HG03432 (cell line): Measurements from ENCODE around the gene PCNX4.
"Not testable (repeated sequence)": the region's sequence is repeated elsewhere in the genome, so short reads cannot be mapped to it uniquely, and the experiment has no call there.

ENCODE experiments used
- ATAC-seq: cut with Tn5 transposase; IDR thresholded peaks from one replicate; pipeline ENCODE4 v1.9.1; 2021; ENCODE audit warnings: mild to moderate bottlenecking, moderate library complexity; ENCODE audit not compliant: unreplicated experiment

The PCNX4 gene

DNA sequence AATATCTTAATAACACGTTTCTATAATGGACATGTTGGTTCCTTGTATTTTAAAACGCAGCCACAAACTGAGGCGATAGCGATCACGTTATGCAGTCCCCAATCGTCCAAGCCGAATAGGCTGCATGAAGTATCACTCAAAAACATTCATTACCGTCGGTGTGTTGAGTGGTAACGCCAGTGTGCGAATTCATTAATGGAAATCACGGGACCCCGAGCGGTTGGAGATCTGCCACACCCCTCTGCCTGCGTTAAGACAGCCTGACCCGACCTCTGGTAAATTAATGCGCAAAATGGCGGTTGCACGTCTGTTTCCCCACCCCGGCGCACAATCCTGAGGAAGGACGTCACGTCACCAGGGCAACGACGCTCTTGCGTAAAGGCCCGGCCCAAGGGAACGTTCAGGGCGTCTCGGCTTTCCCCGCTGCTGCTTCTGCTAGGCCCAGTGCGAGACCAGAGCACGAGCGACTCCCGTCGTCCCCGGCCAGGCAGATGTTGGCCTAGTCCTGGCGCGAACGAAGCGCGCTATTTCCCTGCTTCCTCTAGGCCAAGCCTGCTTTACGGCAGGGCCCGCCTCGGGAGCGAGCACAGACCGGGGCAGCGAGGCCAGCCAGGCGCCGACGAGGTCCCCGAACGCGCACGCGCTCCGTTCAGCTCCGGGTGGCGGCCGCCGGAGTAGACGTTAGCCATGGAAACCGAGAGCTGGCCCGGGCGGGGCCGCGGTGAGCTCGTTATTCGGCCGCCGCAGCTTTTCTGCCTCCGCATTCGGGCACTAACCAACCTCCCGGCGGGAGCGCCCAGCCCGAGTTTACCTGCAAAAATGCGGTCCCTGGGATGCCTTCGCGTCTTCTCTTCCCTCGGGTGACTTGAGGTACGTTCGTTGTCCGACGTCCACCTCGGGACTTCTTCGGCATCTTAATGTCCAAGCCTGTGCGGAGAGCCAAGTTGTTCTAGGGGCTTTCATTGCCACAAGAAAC lies at the start of gene PCNX4:
Gene PCNX4 (plus strand): TSS at position 374 of the 976 bp plus-strand sequence. CDS start 15,716 bp downstream, outside the sequence.
- peak; percentile 96 for ATAC-seq

DNA sequence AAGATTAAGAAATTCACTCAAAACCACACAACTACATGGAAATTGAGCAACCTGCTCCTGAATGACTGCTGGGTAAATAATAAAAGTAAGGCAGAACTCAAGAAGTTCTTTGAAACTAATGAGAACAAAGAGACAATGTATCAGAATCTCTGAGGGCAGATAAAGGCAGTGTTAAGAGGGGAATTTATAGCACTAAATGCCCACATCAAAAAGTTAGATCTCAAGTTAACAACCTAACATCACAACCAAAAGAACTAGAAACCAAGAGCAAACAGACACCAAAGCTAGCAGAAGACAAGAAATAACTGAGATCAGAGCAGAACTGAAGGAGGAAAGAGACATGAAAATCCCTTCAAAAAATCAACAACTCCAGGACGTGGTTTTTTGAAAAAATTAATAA lies 43.7 kb upstream of the PCNX4 start:
- not testable (repeated sequence) for ATAC-seq

DNA sequence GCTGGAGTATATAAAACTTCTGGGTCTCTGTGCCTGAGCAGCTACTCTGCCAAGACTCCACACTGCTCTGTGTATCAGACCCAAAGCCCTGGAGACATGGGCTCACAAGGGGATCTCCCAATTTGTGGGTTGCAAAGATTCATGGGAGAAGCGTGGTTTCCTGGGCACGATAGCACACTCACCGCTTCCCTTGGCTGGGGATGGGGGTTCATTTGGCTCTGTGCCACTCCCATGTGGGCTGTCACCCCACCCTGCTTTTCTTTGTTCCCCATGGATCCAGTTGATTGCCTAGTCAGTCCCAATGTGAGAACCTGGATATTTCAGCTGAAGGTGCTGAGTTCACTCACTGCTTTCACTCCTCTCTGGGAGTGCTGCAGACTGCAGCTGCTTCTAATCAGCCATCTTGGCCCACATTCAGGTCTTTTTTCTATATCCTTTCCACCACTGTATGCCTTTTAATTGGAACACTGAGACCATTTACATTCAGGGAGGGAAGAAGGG lies 40.0 kb upstream of the PCNX4 start:
- ATAC-seq = peak; percentile 49

DNA sequence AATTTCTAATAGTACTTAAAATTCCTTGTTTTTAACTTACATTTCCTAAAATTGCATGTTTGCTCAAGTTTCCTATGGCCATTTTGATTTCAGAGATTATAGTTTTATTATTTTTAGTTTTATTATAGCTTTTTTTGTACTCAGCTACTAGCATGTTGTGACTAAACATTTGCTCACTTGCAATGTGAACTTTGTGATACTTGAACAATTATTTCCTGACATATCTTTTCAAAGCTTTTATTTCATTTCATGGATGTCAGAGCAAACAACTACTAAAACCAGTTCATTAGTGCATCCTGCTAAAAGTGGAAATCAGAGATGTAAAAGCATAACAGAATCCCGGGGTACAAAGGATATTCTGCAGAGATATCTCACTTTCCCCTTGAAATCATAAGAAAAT lies 33.6 kb upstream of the PCNX4 start:
- no peak for ATAC-seq

DNA sequence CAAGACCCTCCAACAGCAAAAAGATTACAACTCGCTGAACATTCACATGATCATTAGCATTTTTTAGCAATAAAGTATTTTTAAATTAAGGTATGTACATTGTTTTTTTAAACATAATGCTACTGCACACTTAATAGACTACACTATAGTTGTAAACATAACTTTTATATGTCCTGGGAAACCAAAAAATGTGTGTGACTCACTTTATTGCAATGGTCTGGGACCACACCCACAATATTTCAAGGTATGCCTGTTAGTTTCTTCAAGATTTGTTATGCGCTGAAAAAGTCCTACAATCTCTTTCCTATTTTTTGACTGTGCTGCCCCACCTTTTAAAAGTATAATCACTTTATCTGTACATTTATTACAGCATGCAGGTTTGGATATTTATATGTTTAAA lies 30.4 kb upstream of the PCNX4 start:
- no peak for ATAC-seq

DNA sequence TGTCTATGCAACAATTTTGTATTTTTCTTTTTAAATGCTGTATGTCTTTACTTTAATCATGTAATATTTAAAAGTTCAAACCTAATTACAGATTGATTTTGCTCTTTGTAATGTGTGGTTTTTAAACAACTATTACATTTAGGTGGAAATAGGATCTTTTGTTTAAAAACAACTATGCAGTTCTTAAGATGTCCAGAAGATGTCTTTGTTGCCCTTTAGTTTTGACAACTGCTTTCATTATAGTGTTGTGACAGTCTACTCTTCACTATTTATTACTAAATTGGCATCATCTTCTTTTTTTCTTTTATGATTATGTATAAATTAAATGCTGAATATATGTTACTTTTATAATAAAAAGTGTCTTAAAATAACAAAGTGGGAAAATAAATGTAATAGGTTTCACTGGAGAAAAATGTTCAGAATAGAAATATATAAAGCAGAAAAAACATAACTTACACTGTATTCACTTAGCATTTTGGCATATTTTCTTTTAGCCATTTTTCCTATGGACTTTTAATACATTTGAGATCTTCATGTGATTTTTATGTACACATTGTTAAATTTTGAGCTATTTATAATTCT lies 27.1 kb upstream of the PCNX4 start:
- ATAC-seq = no peak

DNA sequence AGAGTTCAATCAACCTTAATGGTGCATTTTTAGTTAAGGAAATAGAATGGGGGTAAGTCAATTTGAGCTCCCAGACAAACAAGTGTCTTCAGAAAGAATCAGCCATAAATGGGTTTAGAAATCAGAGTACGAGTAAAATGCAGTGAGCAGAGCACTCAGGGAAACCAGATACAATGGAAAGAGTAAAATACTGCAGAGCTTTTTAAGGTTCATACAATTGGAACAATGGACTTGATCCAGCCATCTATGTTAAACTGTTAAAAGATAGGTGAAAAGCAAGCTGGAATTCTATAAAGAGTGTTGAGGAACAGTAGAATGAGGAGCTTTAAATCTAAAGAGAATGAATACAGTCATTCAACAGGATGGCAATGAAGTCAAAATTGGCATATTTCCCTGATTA lies 23.8 kb upstream of the PCNX4 start:
- no peak for ATAC-seq

DNA sequence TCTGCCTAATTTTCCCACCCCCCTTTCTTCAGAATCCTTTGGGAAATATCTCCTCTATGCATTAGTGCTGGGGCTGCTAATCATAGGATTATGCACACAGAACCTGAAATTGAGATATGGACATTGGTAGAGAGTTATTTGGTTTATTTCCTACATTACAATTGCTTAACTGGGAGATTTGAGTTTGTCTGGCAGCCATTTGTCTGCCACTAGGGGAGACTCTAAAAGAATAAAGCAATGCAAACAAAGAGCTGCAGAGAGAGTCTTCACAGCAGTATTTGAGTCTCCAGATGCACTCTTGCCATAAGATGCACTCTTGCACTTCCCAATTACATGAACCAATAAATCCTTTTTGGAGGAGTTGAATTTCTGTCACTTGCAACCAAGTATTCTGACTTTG lies 12.0 kb upstream of the PCNX4 start:
- no peak for ATAC-seq

DNA sequence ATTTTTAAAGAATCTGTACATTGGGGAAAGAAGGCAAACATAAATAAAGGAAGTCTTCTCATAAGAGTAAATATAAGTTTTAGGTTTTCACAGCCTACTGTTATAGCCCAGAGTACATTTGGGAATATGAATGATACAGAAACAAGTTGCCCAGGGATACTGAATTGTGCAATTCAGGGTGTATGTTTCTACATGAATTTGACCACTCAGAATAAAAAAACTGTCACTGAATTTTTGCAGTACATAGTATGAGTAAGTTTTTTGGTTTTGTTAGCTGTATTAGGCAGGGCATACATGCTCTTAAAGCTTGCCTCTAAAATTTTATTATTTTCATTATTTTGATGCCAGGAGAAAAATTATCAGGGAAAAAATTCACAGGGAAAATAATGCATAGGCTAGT lies 6.6 kb upstream of the PCNX4 start:
- no peak for ATAC-seq

DNA sequence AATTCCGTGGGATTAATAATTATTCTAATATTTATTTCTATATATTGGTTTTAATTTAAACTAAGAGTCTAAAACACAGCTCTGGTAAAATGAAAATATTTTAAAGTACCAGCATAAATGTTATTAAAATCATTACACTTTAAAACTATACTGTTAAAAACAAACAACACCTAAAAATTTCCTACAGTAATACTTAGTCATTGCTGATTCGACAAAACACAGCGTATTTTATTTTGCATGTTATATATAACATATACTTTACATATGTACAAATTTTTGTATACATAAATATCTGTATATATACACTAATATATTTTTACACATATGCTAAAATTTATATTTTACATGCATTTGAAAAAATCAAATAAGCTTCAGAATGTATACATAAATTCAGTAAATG lies 6.0 kb upstream of the PCNX4 start:
- ATAC-seq = no peak

DNA sequence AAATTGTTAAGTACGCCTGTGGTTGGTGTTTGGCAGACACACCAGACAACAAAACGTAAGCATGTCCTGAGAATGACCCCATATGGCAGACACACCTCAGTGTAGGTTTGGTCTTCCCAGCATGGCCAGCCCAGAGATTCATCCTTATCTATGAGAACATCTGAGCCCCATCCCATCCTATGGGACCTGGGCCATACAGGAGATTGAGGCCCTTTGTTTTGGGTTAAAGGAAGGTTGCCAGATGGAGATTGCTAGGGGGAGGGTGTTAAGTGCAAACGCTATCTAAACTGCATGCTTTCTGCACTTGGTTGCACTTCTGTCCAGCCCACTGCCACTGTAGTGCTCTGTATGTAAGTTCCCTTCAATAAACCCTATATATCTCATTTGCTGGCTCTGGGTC lies 4.1 kb upstream of the PCNX4 start:
- ATAC-seq = no peak

DNA sequence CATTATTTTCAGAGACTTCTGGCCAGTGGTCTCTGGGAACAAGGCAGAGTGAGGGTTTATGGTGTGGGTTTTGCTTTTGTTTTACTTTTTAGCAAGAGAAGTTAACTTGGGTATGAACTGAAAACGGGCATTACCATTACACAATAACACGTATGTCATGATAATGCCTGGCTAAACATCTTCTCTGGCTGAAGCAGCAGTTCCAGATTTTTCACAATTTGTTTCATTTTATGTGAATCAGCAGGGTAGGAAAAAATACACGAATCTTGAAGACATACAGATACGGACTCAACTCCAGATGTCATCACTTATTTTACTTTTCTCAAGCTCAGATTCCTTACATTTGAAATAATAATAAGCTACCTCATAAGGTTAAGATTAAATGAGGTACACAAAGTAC lies 2.5 kb upstream of the PCNX4 start:
- no peak for ATAC-seq

DNA sequence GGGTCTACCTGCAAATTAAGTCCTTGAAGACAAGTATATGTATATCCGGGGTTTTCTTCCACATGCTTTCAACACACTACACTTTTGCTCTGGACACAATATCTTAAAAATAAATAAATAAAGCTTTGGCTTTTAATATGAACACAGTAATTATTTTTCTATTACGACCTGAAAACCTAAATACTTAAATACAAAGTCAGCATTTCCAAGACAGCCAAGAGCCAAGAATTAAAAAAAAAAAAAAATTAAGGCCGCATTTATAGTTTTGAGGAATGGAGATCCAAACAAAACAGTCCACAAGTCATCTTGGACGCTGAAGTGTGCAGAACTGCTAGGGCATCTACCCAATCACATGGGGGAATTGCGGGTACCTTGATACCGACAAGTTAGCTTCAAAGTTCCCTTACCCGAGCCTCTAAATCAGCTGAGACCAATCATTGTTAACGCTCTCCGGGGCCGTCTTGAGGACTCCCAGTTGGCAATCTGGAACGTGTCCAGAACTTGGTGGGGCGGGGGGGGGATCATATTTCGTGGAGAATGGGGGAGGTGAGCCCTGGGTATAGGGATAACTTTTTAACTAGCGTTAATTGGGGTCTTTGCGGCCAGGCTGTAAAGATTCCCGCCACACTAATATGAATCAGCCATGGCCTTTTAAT lies 731 bp upstream of the PCNX4 start:
- ATAC-seq = no peak

DNA sequence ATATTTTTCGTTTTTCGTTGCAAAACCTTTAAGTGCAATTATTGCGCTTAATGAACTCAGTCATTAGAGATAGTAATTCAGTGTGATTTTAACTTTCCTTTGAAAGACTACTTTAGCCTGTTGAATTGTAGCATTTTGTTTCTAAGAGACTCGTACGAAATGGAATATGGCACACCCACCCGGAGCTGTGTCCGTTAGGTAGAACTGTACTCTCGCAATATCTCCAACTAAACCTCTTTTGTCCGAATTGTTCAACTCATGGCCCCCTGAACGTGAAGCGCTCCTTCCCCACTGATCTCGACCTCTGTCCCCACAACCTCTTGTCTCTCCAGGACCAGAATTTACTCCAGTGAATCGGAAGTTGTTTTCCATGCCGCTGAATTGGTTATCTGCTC lies 800 bp downstream of the PCNX4 start:
- no peak for ATAC-seq

DNA sequence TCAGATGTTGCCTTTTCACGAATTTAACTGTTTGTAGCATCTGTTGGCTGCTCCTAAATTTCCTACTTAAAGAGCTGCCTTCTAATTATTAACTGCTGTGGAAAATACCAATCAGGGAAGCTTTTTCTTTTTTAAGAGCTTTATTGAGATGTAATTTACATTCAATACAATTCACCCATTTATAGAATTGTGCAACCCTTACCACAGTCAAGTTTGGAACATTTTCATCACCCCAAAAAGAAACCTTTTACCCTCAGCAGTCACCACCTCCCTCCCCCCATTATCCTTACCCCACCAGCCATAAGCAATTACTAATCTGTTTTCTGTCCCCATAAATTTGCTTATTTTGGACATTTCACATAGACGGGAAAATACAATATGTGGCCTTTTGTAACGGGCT lies 1.4 kb downstream of the PCNX4 start:
- no peak for ATAC-seq

DNA sequence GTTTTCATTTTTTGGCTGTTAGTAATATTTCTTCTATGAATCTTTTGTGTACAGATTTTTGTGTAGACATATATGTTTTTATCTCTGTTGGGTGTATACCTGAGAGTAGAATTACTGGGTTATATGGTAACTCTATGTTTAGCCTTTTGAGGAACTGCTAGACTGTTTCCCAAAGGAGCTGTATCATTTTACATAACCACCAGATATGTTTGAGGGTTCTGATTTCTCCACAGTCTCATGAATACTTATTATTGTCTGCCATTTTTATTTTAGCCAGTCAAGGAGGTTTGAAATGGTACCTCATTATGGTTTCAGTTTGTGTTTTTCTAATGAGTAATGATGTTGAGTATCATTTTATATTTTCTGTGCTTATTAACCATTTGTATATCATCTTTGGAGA lies 1.9 kb downstream of the PCNX4 start:
- no peak for ATAC-seq

DNA sequence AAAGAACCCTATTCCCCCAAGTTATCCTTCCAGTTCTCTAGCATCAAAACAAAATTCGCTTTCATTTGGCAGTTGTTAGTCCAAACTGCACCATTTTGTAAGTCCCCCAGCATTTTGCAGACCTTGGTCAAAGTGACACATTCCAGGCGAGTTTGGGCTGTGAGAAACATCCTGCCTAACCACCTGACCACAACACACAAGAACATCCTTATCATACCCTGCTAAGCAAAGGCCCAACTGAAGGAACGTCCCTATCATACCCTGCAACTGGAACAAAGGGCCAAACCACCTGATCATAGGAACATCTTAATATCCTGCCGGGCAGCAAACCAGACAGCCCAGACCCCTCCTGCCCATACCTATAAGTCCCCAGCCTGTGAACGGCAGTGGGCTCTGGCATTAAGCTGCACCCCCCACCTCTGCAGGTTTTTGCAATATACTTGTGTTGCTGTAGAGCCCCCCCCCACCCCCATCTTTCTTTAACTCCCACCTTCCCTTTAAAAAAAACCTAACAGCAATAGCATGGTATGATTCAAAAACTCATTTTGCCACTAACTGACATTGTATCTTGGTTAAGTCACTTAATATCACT lies 2.7 kb downstream of the PCNX4 start:
- no peak for ATAC-seq

DNA sequence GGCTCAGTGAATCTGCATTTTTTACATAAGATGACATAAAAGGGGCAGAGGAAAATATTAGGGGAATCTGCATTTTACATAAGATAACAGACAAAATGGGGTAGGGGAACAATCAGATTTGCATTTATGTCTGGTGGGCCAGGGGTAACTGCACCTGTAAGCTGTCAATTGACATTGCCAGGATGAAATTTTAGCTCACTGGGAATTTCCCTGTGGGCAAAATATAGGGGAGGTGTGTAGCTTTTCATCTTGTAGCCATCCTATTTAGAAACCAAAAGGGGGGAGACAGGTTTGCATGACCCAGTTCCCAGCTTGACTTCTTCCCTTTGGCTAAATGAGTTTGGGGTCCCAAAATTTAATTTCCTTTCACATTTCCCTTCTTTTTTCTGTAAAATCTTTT lies 3.5 kb downstream of the PCNX4 start:
- ATAC-seq = no peak

DNA sequence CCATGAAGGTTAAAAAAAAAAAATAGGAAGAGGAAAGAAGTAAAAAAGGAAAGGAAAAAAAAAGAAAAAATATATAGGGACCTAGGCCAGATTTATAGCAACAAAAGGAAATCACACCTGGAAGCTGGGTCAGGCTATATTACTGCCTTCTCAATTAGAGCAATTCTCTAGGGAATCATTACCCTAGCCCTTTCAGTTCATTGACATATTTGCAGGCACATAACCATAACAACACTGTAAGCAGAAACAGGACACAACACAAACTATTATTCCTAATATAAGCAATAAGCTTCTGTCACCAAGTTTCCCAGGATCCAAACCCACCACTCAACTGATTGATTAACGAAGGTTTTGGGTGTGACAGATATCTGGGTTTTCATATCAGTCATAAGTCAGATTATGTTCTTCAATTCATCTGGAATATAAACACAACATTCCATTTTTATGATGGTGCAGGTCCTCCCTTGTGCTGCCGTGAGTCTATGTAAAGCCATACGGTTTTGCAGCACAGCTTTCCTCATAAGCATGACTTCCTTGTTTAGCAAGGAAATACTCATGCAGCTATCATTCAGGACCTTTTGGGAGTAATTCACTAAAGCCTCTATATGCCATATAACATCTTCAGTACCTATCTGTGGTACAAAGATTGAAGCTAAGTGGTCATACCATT lies 4.2 kb downstream of the PCNX4 start:
- ATAC-seq = no peak

DNA sequence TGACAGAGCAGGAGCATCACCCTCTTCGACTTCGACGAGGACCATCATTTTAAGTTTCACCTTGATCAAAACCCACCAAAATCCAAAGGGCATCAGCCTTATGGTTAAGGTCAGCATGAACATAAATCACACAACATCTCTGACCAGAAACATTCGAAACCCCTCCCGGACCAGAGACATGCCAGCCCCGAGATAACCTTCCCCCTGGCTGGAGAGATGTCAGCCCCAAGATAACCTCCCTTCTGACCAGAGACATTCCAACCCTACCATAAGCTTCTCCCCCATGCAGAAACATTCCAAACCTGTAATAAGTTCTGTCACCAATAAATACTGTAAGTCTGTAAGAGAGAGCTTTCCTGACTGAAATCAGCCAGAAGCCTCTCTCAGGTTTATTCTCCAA lies 6.3 kb downstream of the PCNX4 start:
- no peak for ATAC-seq

DNA sequence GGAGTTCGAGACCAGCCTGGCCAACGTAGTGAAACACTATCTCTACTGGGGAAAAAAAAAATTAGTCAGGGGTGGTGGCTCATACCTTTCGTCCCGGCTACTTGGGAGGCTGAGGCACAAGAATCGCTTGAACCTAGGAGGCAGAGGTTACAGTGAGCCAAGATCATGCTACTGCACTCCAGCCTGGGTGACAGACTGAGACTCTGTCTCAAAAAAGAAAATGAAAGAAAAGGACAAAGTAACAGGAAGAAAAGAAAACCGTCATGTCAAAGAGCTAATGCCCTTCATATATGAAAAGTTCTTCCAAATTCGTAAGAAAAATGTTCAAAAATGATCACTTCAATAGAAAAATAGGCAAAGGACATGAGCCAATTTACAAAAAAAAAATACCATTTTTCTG lies 8.1 kb downstream of the PCNX4 start:
- not testable (repeated sequence) for ATAC-seq
